IPS-18c (cell line): ENCODE measurements around the gene MPRIP.
"Not testable (repeated sequence)": the region's sequence is repeated elsewhere in the genome, so short reads cannot be mapped to it uniquely, and the experiment has no call there.

Experiments
- H3K4me3 ChIP-seq: 2 replicates; pipeline ENCODE4 v1.7.0; 2013; ENCODE audit warnings: low read depth, mild to moderate bottlenecking, low read length, moderate library complexity; ENCODE audit not compliant: insufficient read depth
- H3K9me3 ChIP-seq: one replicate; pipeline ENCODE4 v1.6.1; 2013; ENCODE audit warnings: mild to moderate bottlenecking, low read length, moderate library complexity; ENCODE audit not compliant: control insufficient read depth, insufficient read depth

The MPRIP gene

DNA sequence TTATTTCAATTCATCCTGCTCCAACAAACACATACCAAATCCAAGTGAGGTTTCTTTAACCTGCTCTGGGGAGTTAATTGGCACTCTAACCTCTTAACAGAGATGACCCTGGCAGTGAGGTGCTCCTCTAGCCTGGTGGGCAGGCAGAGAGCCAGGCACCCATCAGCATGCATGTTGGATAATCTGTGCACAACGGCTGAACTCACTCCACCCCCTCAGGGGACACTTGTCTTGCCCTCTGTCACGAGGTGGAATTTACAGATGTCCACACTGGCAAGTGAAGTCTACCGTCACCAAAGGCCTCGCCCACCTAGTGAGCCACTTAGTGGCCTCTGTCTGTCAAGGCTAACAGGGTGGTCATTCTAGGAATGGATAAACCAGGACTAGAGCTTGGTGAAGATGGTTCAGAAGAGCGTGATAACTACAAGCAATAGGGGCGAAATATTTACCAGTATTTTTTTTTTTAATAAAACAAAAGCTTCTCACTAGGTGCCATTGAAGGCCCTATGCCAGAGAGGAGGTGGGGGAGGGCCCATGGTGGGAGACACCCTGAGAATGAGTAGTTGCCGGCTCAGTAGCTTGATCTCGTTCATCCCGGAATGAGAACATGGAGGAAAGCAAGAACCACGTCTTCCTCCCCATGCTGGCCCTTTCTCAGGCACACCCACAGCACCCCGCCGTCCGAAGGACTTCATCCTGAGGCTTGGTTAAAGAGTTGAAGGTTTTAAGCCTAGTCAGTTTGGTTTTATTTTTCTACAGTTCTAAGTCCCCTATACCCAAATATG is 138.7 kb downstream of the MPRIP start:
- H3K9me3 ChIP-seq, result no peaks in the 10 kb centered on the region
- no peak overlapping the region for H3K4me3 ChIP-seq

- Histone ChIP-seq H3K4me3 (no peak overlapping the region), H3K9me3 (no peaks in the 10 kb centered on the region)
Observed at GRCh38 chr17:17181666-17182597, 139.7 kb downstream of the MPRIP start.

DNA sequence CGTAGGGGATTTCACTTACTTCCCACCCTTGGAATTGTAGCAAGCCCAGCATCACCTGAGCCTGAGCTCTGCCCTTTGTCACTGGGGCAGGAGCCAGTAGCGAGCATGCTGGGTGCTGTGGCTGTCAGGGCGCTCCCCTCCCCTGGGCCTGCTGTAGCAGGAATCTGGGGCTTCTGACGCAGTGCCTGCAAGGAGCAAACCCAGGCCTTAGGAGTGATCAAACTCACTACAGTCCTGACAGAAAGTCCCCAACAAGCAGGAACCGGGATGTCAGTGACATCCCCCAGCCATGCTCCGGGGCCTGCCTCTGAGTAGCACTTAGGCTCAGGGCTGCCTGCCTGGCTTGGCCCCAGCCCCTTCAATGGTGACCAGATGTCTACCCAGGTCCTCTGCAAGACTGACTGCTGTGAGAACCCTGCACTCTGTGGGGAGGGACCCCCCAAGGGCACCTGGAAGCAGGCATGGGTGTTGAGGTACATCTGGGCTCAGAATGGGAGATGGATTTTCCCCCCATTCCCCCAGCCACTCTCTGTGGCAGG is 140.4 kb downstream of the MPRIP start:
- H3K4me3 ChIP-seq, result no peak overlapping the region

DNA sequence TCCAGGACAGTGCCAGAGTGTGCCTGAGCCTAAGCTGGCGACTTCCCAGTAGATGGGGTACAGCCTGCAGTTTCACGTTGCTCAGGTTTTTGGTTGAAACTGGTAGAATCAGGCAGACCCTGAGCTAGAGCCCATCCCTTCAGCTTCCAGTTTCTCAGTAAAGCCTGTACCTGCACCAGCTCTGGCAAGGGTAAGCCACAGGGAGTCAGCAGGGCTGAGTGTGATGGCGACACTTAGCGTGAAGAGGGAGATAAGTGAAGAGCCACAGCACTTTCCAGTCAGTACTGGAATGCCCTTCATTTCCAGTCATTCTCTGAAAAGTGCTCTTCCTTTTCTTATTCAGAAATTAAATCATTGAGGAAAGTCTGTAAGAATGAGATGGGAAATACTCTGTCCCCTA is 141.5 kb downstream of the MPRIP start:
- H3K9me3 ChIP-seq, result no peaks in the 10 kb centered on the region
- H3K4me3 ChIP-seq, result no peak overlapping the region

More for the DNA sequence above, 140.4 kb downstream of the MPRIP start:
- H3K9me3 ChIP-seq, result no peaks in the 10 kb centered on the region

DNA sequence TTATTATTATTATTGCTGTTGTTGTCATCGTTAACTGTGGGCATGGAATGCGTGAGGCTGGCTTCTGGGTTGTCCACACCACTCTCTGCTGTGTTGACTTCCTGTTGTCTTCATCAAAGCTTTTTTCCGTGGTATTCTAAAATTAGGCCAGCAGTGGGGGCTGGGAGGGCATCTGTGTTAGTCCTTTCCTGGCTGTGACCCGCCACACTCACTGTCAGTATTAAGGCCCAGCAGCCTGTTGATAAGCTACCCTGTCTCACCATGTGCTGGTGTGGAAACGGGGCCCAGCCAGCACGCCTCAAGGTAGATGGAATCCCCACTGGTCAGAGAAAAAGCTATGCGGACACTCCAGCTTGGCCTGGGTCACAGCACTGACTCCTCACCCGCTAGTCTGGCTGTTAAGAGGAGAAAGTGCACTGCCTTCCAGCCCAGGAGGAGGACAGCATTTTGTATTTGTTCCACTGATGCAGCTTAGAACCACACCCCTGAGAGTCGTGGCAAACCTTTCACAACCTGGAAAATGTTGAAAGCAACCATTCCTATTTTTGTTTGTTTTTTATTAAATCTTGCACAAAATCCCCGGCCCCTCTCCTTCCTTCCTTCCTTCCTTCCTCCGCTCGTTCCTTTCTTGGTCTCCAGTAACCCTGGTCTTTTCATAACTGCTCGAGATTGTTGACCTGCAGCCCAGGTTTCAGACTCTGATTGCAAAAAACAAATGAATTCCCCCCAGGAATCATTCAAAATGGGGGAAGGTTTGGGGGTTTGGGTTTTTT is 142.9 kb downstream of the MPRIP start:
- not testable (repeated sequence) for H3K9me3 ChIP-seq, H3K4me3 ChIP-seq

DNA sequence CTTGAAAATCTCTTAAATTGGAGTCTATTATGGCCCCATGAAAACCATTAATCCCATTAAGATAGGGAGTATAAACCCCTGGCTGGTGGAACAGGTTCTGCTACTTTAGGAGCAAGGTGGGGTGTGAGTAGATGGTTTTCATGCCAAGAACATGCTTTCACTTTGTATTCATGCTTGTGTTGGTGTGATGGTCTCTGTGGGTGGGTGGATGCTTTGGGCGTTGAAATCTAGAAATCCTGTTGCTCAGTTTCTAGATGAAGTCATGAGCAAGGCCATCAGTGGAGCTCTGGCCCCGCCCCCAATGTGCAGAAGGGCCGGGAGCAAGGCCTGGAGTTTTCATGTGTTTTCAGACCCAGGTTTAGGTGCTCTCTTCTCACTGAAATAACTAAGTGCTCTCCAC is 143.8 kb downstream of the MPRIP start:
- no peak overlapping the region for H3K4me3 ChIP-seq
- H3K9me3 ChIP-seq, result no peaks in the 10 kb centered on the region

DNA sequence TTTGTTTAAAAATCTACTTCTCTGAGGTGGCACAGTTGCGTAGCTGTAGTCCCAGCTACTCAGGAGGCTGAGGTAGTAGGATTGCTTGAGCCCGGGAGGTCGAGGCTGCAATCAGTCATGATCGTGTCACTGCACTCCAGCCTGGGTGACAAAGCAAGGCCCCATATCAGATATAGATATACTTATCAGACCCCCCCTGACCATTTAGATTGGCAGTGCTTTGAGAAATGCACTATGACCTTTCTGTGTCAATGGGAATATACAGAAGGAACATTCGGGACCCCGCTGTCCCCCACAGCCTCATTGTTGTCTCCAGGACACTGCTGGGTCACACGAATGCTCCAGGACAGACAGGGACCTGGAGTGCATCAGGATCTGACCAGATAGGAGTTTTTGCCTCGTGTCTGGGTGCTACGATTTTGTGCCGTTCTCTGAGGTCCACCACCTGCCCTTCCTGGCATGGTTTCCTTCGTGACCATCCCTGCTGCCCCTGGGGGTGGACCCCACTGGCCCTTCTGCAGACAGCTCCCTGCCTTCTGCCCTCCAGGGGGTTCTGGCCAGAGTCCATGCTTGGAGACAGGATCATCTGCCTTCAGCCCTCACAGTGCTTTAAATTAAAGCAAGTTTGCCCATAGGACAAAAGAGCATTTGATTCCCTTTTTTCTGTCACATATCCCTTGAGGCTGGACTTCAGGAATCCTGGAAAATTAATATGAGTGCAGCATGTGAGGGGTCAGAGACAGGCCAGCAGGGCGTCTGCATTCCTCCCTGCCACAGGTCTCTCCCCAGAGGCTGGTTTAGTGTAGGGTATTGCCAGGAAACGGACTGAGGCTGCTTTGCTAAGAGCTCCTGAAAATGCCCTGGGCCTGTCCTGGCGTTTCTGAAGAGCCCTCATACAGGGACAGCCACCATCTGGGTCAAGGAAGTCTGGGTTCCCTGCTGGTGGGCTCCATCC is 144.6 kb downstream of the MPRIP start:
- H3K9me3 ChIP-seq, result no peaks in the 10 kb centered on the region
- no peak overlapping the region for H3K4me3 ChIP-seq

- Histone ChIP-seq H3K9me3 (no peaks in the 10 kb centered on the region), H3K4me3 (no peak overlapping the region)
Observed at GRCh38 chr17:17188586-17188985, 146.3 kb downstream of the MPRIP start.

DNA sequence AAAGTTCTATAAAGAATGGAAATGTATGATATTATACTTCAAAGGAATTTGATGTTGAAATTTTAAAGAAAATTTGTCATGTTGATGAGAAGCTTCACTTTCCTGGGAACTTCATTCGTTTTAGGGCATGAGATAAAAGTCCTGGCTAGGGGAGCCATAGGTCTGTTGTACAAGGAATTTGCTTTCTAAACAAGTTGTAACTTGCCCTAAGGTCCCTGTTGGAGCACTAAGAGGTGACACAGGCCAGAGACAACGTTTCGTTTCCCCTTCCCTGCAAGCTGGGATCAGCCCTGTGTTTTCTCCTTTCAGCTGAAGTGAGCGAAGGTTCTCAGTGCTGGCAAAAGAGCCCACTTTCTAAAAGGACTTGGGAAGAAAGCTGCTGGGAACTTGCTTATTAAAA is 147.3 kb downstream of the MPRIP start:
- Histone ChIP-seq H3K4me3 (no peak overlapping the region), H3K9me3 (no peaks in the 10 kb centered on the region)

GRCh38 chr17:17190188-17190587 is 147.9 kb downstream of the MPRIP start:
- no peak overlapping the region for H3K4me3 ChIP-seq

DNA sequence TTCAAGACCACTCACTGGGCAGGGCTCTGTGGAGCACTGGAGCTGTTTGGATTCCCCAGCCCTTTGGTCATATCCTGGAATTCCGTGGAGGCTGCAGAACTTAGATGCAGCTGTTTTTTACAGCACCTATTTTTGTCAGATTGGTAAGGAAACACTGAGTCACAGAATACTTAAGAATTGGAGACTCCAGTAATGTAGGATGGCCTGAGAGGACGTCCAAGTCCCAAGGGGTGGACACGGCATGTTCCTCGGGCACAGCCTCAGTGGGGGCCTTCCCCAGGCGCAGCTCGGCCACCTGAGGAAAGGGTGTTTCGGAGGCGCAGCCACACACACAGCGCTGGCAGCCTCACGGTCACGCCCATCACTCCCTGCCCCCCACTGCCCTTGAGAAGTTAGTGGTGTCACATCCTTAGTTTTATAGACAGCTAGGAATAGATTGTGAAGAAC is 149.1 kb downstream of the MPRIP start:
- Histone ChIP-seq H3K9me3 (no peaks in the 10 kb centered on the region), H3K4me3 (no peak overlapping the region)

More at GRCh38 chr17:17190188-17190587, 147.9 kb downstream of the MPRIP start:
- H3K9me3 ChIP-seq, result no peaks in the 10 kb centered on the region

DNA sequence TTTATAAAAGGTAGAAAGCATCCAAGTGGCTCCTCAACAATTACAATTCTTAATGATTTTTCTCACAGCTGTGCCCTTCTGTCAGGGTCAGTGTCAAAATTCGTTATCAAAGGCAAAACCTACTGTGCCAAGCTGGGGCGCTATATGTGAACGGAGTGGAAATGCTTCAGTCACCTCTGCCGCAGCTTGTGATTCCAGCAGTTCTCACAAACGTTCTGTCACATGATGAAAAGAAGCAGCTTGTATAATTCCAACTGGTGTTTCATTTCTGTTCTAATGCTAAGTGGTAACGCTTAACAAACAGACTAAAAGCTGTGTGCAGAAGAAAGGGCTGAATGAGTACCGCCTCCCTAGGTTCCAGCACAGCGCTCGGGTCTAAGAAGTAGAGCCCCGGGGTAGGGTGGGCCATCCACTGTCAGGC is 149.7 kb downstream of the MPRIP start:
- no peaks in the 10 kb centered on the region for H3K9me3 ChIP-seq
- H3K4me3 ChIP-seq, result no peak overlapping the region

GRCh38 chr17:17195466-17195865 is 153.2 kb downstream of the MPRIP start:
- H3K4me3 ChIP-seq, H3K9me3 ChIP-seq: not testable (repeated sequence)

DNA sequence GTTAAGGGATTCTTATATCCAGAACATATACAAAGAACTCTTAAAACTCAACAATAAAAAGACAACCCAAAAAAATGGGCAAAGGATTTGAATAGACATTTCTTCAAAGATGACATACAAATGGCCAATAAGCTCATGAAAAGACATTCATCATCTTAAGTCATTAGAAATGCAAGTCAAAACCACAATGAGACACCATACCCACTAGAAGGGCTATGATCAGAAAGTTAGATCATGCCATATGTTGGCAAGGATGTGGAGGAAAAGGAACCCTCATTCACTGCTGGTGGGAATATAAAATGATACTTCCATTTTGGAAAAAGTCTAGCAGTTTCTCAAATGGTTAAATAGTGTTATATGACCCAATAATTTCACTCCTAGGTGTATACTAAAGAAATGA is 154.5 kb downstream of the MPRIP start:
- no peaks in the 10 kb centered on the region for H3K9me3 ChIP-seq

GRCh38 chr17:17198281-17198680 is 156.0 kb downstream of the MPRIP start:
- H3K4me3 ChIP-seq, result no peak overlapping the region
- no peaks in the 10 kb centered on the region for H3K9me3 ChIP-seq

More for the DNA sequence above, 154.5 kb downstream of the MPRIP start:
- H3K4me3 ChIP-seq, result no peak overlapping the region

DNA sequence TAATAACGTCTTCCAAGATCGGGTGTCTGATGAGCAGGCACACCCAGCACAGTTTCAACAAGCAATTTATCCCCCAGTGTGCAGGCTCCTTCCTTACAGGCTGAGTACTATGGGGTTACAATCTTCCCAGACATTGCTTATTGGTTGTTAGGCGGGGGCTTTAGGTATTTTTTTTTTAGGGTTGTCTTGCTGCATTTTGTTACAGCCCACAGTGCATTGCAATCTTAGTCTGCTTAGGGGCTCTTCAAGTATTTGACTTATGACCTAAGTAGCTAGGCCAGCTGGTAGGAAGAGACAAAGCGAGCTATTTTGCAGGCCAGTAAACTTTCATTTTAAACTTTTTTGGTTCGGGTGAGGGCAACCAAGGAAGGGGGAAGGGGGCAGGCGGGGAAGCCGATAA is 158.1 kb downstream of the MPRIP start:
- no peak overlapping the region for H3K4me3 ChIP-seq
- H3K9me3 ChIP-seq, result no peaks in the 10 kb centered on the region
